Small intestine (tissue), 7 donors: ENCODE results near the gene FILIP1. TPM values are rescaled to one million over a fixed set of nuclear protein-coding genes. Genes with fewer than 3 reads are reported as not detected.

Source experiments
- DNase-seq, 2 donors: peaks; one replicate each; pipeline versions ENCODE4 v3.0.0 to v3.0.0-alpha.2; 2013
- FAIRE-seq: peaks from 2 replicates; lab custom pipeline; 2012; peaks lifted over from hg19 to GRCh38; lab: Jason Lieb, UNC
- H3K27ac ChIP-seq, 3 donors: one replicate each; pipeline ENCODE4 v1.5.1; 2013; ENCODE audit warnings: low read length in 2 of 3, mild to moderate bottlenecking in 2 of 3, control low read depth in 1 of 3, inconsistent platforms in 1 of 3, low read depth in 1 of 3, moderate library complexity in 1 of 3
- H3K27me3 ChIP-seq, 3 donors: one replicate each; pipeline ENCODE4 v1.6.1; 2013; ENCODE audit warnings: low read length in 3 of 3, inconsistent platforms in 1 of 3; ENCODE audit not compliant: control insufficient read depth in 3 of 3, insufficient read depth in 3 of 3
- H3K36me3 ChIP-seq, 3 donors: one replicate each; pipeline ENCODE4 v1.6.1; 2013; ENCODE audit warnings: low read length in 3 of 3, inconsistent platforms in 1 of 3, low read depth in 1 of 3, mild to moderate bottlenecking in 1 of 3, moderate library complexity in 1 of 3; ENCODE audit not compliant: control insufficient read depth in 3 of 3, insufficient read depth in 2 of 3
- H3K4me1 ChIP-seq, 3 donors: one replicate each; pipeline ENCODE4 v1.6.1; 2013; ENCODE audit warnings: low read length in 2 of 3, inconsistent platforms in 1 of 3, low read depth in 1 of 3, mild to moderate bottlenecking in 1 of 3, moderate library complexity in 1 of 3; ENCODE audit not compliant: control insufficient read depth in 3 of 3, insufficient read depth in 2 of 3
- H3K4me3 ChIP-seq, 3 donors: one replicate each; pipeline ENCODE4 v1.5.1; 2013; ENCODE audit warnings: low read length in 3 of 3, control low read depth in 1 of 3, inconsistent platforms in 1 of 3, low read depth in 1 of 3, mild to moderate bottlenecking in 1 of 3, moderate library complexity in 1 of 3
- H3K9me3 ChIP-seq, 2 donors: one replicate each; pipeline ENCODE4 v1.6.1; 2013; ENCODE audit warnings: low read depth in 1 of 2, low read length in 1 of 2; ENCODE audit not compliant: control insufficient read depth in 2 of 2, insufficient read depth in 1 of 2
- WGBS, 3 donors: extraction: QIAGEN DNeasy Blood & Tissue Kit; methylation state at CpG; one replicate each; pipeline ENCODE4 v1.1.7; 2013; 5-methylcytosine and 5-hydroxymethylcytosine counted together
- polyA plus RNA-seq, 4 donors: library from polyadenylated mRNA; stranded (reverse) in 3 of 4; unstranded in 1 of 4; fragments of 200-250 nt in 3 of 4; fragments of 120-200 nt in 1 of 4; gene quantifications; one replicate each; pipeline versions ENCODE4 v1.2.1 to v1.2.3, GENCODE V29; 2013
- donor health status: healthy with polysubstance abuse.
- donor health status: control.
- donor health status: control.
- donor health status: Bipolar disorder and iron deficiency.
- donor health status: healthy.

Gene FILIP1
- polyA plus RNA-seq, 4 donors: 0.54 to 1.8 (median 1.4) TPM; not detected in 1

GRCh38 chr6:75372884-75373283, 120.7 kb downstream of the FILIP1 start:
- H3K4me3 ChIP-seq: no peak overlapping the region
- FAIRE-seq: no peak

GRCh38 chr6:75370011-75370410, 123.6 kb downstream of the FILIP1 start:
- Histone ChIP-seq H3K9me3 (no peaks in the 10 kb centered on the region), H3K27me3 (no peaks in the 10 kb centered on the region), H3K27ac (no peak overlapping the region), H3K4me3 (no peak overlapping the region), H3K4me1 (no peaks in the 10 kb centered on the region), H3K36me3 (no peaks in the 10 kb centered on the region)
- 69 to 83% (median 69%) methylated on average over 2 of the region's 2 CpGs for WGBS, 3 donors
- no peak for DNase-seq
- no peak for FAIRE-seq

More at GRCh38 chr6:75372884-75373283, 120.7 kb downstream of the FILIP1 start:
- H3K27me3 ChIP-seq: peaks cover 0 to 2% (median 0%) of the 10 kb centered on the region in 3 donors
- no peak for DNase-seq
- H3K9me3 ChIP-seq: no peaks in the 10 kb centered on the region
- no peaks in the 10 kb centered on the region for H3K36me3 ChIP-seq
- H3K4me1 ChIP-seq: no peaks in the 10 kb centered on the region
- no peak overlapping the region for H3K27ac ChIP-seq

GRCh38 chr6:75368864-75369402, 124.7 kb downstream of the FILIP1 start:
- FAIRE-seq: no peak
- no peak overlapping the region for H3K4me3 ChIP-seq
- H3K36me3 ChIP-seq: no peaks in the 10 kb centered on the region
- H3K27me3 ChIP-seq: no peaks in the 10 kb centered on the region
- 84 to 91% (median 85%) methylated on average over 3 of the region's 3 CpGs for WGBS, 3 donors
- DNase-seq: no peak
- no peaks in the 10 kb centered on the region for H3K4me1 ChIP-seq
- H3K27ac ChIP-seq: no peak overlapping the region
- no peaks in the 10 kb centered on the region for H3K9me3 ChIP-seq

- Histone ChIP-seq H3K9me3 (no peaks in the 10 kb centered on the region), H3K4me1 (no peaks in the 10 kb centered on the region), H3K4me3 (no peak overlapping the region), H3K27me3 (no peaks in the 10 kb centered on the region), H3K27ac (no peak overlapping the region), H3K36me3 (no peaks in the 10 kb centered on the region)
- DNase-seq (peak in 1 of 2 donors; percentile 53), FAIRE-seq (no peak)
- 64 to 67% (median 66%) methylated on average over 6 of the region's 6 CpGs for WGBS, 3 donors
Measured at GRCh38 chr6:75368151-75368779, 125.3 kb downstream of the FILIP1 start.

- no peak for FAIRE-seq
- 47 to 59% (median 49%) methylated on average over 2 of the region's 2 CpGs for WGBS, 3 donors
- Histone ChIP-seq H3K4me1 (no peaks in the 10 kb centered on the region), H3K36me3 (no peaks in the 10 kb centered on the region), H3K4me3 (no peak overlapping the region), H3K27ac (no peak overlapping the region), H3K27me3 (no peaks in the 10 kb centered on the region), H3K9me3 (no peaks in the 10 kb centered on the region)
- no peak for DNase-seq
Measured at GRCh38 chr6:75363304-75363703, 130.3 kb downstream of the FILIP1 start.

- H3K27ac ChIP-seq: no peak overlapping the region
- DNase-seq (no peak), FAIRE-seq (no peak)
Measured at GRCh38 chr6:75353644-75354043, 140.0 kb downstream of the FILIP1 start.

GRCh38 chr6:75351570-75351969, 142.0 kb downstream of the FILIP1 start:
- 55 to 81% (median 63%) methylated on average over 2 of the region's 2 CpGs for WGBS, 3 donors
- Histone ChIP-seq H3K4me1 (peaks cover 0 to 5% (median 0%) of the 10 kb centered on the region in 3 donors), H3K27ac (no peak overlapping the region), H3K9me3 (no peaks in the 10 kb centered on the region), H3K36me3 (no peaks in the 10 kb centered on the region), H3K27me3 (peaks cover 0 to 8% (median 0%) of the 10 kb centered on the region in 3 donors), H3K4me3 (no peak overlapping the region)
- no peak for DNase-seq
- FAIRE-seq: no peak

More at GRCh38 chr6:75353644-75354043, 140.0 kb downstream of the FILIP1 start:
- no peak overlapping the region for H3K4me3 ChIP-seq
- 85 to 95% (median 94%) methylated on average over 4 of the region's 4 CpGs for WGBS, 3 donors
- peaks cover 0 to 8% (median 0%) of the 10 kb centered on the region in 3 donors for H3K27me3 ChIP-seq
- no peaks in the 10 kb centered on the region for H3K36me3 ChIP-seq
- H3K4me1 ChIP-seq: peaks cover 0 to 5% (median 0%) of the 10 kb centered on the region in 3 donors
- H3K9me3 ChIP-seq: no peaks in the 10 kb centered on the region

GRCh38 chr6:75350808-75351207, 142.8 kb downstream of the FILIP1 start:
- no peaks in the 10 kb centered on the region for H3K36me3 ChIP-seq
- no peak for DNase-seq
- no peak overlapping the region for H3K4me3 ChIP-seq
- peaks cover 0 to 8% (median 0%) of the 10 kb centered on the region in 3 donors for H3K27me3 ChIP-seq
- WGBS, 3 donors: 73 to 88% (median 81%) methylated on average over 6 of the region's 6 CpGs
- no peaks in the 10 kb centered on the region for H3K9me3 ChIP-seq
- peaks cover 0 to 5% (median 0%) of the 10 kb centered on the region in 3 donors for H3K4me1 ChIP-seq
- no peak overlapping the region for H3K27ac ChIP-seq
- no peak for FAIRE-seq
